KMS-11 (cell line): ENCODE results near the gene ABCA8.

ENCODE experiments used
- H2AFZ ChIP-seq: fragments of 200-600 bp; sonication (generic); 2 replicates; pipeline ENCODE4 v1.6.1; 2016; ENCODE audit warnings: antibody characterized with exemption, mixed run types, low read depth
- H3K27ac ChIP-seq: fragments of 200-600 bp; sonication (generic); 2 replicates; pipeline ENCODE4 v1.6.1; 2016; ENCODE audit warnings: mild to moderate bottlenecking, mixed run types
- H3K27me3 ChIP-seq: fragments of 200-600 bp; sonication (generic); 2 replicates; pipeline ENCODE4 v1.6.1; 2017; ENCODE audit warnings: mild to moderate bottlenecking, low read depth, mixed run types, moderate library complexity; ENCODE audit not compliant: insufficient read depth
- H3K36me3 ChIP-seq: fragments of 200-600 bp; sonication (generic); 2 replicates; pipeline ENCODE4 v1.6.1; 2017; ENCODE audit warnings: mild to moderate bottlenecking, mixed run types; ENCODE audit not compliant: insufficient read depth
- H3K4me1 ChIP-seq: fragments of 200-600 bp; sonication (generic); 2 replicates; pipeline ENCODE4 v1.6.1; 2016; ENCODE audit warnings: mild to moderate bottlenecking, low read depth, mixed run types; ENCODE audit not compliant: poor library complexity, severe bottlenecking
- H3K4me2 ChIP-seq: fragments of 200-600 bp; sonication (generic); 2 replicates; pipeline ENCODE4 v1.7.0; 2016; ENCODE audit warnings: mild to moderate bottlenecking, mixed run types
- H3K4me3 ChIP-seq: fragments of 200-600 bp; sonication (generic); IDR thresholded peaks from 2 replicates; pipeline ENCODE4 v1.6.1; 2017; ENCODE audit warnings: low read depth, low read length, mixed read lengths; ENCODE audit not compliant: insufficient read depth
- H3K79me2 ChIP-seq: fragments of 200-600 bp; sonication (generic); 2 replicates; pipeline ENCODE4 v1.6.1; 2016; ENCODE audit warnings: low read depth, mixed run types; ENCODE audit not compliant: insufficient read depth
- H3K9ac ChIP-seq: fragments of 200-600 bp; sonication (generic); 2 replicates; pipeline ENCODE4 v1.6.1; 2016; ENCODE audit warnings: mild to moderate bottlenecking, mixed run types
- H4K20me1 ChIP-seq: fragments of 200-600 bp; sonication (generic); 2 replicates; pipeline ENCODE4 v1.6.1; 2016; ENCODE audit warnings: mild to moderate bottlenecking, mixed run types; ENCODE audit not compliant: insufficient read depth
- TF ChIP-seq, protein P1 (sequence below): fragments of 200-600 bp; sonication (generic); conservative IDR thresholded peaks from 2 replicates; pipeline ENCODE4 v1.6.1; 2017; ENCODE audit warnings: low read depth, mild to moderate bottlenecking, antibody characterized with exemption, low read length, moderate library complexity, mixed read lengths

Gene ABCA8

DNA sequence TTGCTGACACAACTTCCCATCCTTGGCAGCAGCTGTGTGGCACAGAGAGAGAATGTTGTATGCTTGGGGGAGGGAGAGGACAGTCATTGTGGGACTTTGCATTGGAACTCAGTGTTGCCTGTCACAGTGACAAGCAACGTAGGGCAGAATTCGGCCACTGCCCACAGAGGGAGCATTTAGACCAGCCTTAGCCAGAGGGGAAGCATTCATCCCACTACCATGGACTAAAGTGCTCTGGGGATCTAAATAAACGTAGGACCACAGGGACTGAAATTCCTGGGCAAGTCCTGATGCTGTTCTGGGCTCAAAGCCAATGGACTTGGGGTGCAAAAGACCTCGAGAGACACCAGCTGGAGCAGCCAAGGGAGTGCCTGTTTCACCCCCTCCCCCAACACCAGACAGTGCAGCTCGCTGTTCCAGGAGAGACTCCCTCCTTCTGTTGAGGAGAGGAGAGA, 44.9 kb downstream of the ABCA8 start:
- Histone ChIP-seq H3K4me3 (no peak overlapping the region), H4K20me1 (no peaks in the 10 kb centered on the region), H2AFZ (no peak overlapping the region), H3K4me1 (no peaks in the 10 kb centered on the region), H3K4me2 (no peak overlapping the region), H3K27ac (no peak overlapping the region), H3K27me3 (no peaks in the 10 kb centered on the region), H3K36me3 (no peaks in the 10 kb centered on the region), H3K79me2 (no peaks in the 10 kb centered on the region), H3K9ac (no peak overlapping the region)
- TF ChIP-seq, protein P1, sequence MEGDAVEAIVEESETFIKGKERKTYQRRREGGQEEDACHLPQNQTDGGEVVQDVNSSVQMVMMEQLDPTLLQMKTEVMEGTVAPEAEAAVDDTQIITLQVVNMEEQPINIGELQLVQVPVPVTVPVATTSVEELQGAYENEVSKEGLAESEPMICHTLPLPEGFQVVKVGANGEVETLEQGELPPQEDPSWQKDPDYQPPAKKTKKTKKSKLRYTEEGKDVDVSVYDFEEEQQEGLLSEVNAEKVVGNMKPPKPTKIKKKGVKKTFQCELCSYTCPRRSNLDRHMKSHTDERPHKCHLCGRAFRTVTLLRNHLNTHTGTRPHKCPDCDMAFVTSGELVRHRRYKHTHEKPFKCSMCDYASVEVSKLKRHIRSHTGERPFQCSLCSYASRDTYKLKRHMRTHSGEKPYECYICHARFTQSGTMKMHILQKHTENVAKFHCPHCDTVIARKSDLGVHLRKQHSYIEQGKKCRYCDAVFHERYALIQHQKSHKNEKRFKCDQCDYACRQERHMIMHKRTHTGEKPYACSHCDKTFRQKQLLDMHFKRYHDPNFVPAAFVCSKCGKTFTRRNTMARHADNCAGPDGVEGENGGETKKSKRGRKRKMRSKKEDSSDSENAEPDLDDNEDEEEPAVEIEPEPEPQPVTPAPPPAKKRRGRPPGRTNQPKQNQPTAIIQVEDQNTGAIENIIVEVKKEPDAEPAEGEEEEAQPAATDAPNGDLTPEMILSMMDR: no peak

GRCh38 chr17:68909066-68909465, 46.1 kb downstream of the ABCA8 start:
- Histone ChIP-seq H3K9ac (no peak overlapping the region), H3K27me3 (no peaks in the 10 kb centered on the region), H3K79me2 (no peaks in the 10 kb centered on the region), H3K4me2 (no peak overlapping the region), H3K4me1 (no peaks in the 10 kb centered on the region), H3K4me3 (no peak overlapping the region), H3K27ac (no peak overlapping the region), H3K36me3 (no peaks in the 10 kb centered on the region), H4K20me1 (no peaks in the 10 kb centered on the region), H2AFZ (no peak overlapping the region)
- TF ChIP-seq, protein P1: no peak

GRCh38 chr17:68908045-68908444, 47.1 kb downstream of the ABCA8 start:
- no peak overlapping the region for H3K9ac ChIP-seq
- H2AFZ ChIP-seq: no peak overlapping the region
- H3K27ac ChIP-seq: no peak overlapping the region
- no peak overlapping the region for H3K4me2 ChIP-seq
- no peaks in the 10 kb centered on the region for H4K20me1 ChIP-seq
- no peaks in the 10 kb centered on the region for H3K36me3 ChIP-seq
- TF ChIP-seq, protein P1: no peak
- H3K4me3 ChIP-seq: no peak overlapping the region
- H3K4me1 ChIP-seq: no peaks in the 10 kb centered on the region
- H3K79me2 ChIP-seq: no peaks in the 10 kb centered on the region
- no peaks in the 10 kb centered on the region for H3K27me3 ChIP-seq

DNA sequence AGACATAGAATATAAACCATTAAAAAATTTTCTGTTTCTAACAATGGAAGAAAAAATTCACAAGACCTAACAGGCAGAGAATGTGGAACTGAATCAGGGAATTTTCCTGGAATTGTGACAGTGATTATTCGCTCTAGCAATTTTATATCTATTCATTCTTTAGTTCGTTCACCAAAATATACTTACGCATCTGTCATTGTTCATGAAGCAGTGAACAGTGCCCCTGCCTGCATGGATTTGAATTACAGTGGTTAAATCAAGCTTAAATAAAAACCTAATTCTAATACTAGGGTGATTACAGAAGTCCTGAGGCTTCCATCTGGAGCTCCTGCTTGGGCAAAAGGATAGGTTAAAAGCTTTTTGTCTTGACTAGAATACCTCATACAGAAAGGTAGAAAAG, 48.6 kb downstream of the ABCA8 start:
- Histone ChIP-seq H3K79me2 (no peaks in the 10 kb centered on the region), H2AFZ (no peak overlapping the region), H3K27ac (no peak overlapping the region), H3K4me1 (no peaks in the 10 kb centered on the region), H3K36me3 (no peaks in the 10 kb centered on the region), H3K4me2 (no peak overlapping the region), H3K4me3 (no peak overlapping the region), H3K27me3 (no peaks in the 10 kb centered on the region), H3K9ac (no peak overlapping the region), H4K20me1 (no peaks in the 10 kb centered on the region)
- TF ChIP-seq, protein P1: no peak; the same call in 1 of the 2 replicates
